ENCODE results near the gene PIK3C2G. TPM values are rescaled to one million over a fixed set of nuclear protein-coding genes. Genes with fewer than 3 reads are reported as not detected.

Gene PIK3C2G
- polyA plus RNA-seq, 2 of the 4 experiments (the other 2 are of a cell fraction) = 0.01 TPM; not detected in 1

DNA sequence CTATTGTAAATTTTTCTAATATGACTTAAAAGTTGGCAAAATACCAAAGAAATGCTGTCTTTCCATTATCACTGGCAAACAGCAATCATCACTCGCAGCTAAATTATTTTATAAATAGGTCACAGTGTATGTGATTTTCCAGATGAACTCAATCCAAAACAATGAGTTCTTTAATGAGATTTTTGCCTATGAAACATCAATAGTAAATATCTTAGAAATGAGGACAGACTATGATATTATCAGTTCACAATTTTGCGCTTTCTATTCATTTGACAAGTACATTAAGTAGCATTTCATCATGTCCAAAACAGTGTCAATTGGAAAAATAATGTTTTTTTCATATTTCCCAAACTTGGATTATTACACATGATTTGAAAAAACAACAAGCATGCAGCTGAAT, 65.7 kb downstream of the PIK3C2G start:
- DNase-seq (ENCODE audit: low read depth in 1 of 2, low spot score in 1 of 2) (no peak), FAIRE-seq (no peak), ATAC-seq (no peak)
- TF ChIP-seq MAZ (IDR thresholded peaks at IDR 0.05; ENCODE audit: borderline replicate concordance, low read depth, low read length) = no peak
- no peak for TF ChIP-seq EP300 (IDR thresholded peaks at IDR 0.05)
- TF ChIP-seq CBX2 (IDR thresholded peaks at IDR 0.05; ENCODE audit: borderline replicate concordance, low read depth) = no peak
- TF ChIP-seq HOXB5 (CRISPR knock-in tag; IDR thresholded peaks at IDR 0.05) = no peak
- TF ChIP-seq CEBPB (IDR thresholded peaks at IDR 0.05) = no peak
- no peak for TF ChIP-seq HOXA7 (CRISPR knock-in tag; IDR thresholded peaks at IDR 0.05)
- TF ChIP-seq EHMT2 (IDR thresholded peaks at IDR 0.05; ENCODE audit: low read depth) = no peak
- TF ChIP-seq CBX8 (IDR thresholded peaks at IDR 0.05) = no peak
- no peak for TF ChIP-seq NR3C1 (IDR thresholded peaks at IDR 0.05)
- TF ChIP-seq RARB (CRISPR knock-in tag; IDR thresholded peaks at IDR 0.05) = no peak
- no peak for TF ChIP-seq FOXS1 (CRISPR knock-in tag; IDR thresholded peaks at IDR 0.05)
- TF ChIP-seq CHD4 (IDR thresholded peaks at IDR 0.05; ENCODE audit: borderline replicate concordance) = no peak
- TF ChIP-seq RAD21 (conservative IDR thresholded peaks at IDR 0.05 in 1 of 2, IDR thresholded peaks at IDR 0.05 in 1 of 2) = no peak
- no peak for TF ChIP-seq RFX5 (IDR thresholded peaks at IDR 0.05)
- TF ChIP-seq NPAS2 (CRISPR knock-in tag; IDR thresholded peaks at IDR 0.05; ENCODE audit: borderline replicate concordance) = no peak
- no peak for TF ChIP-seq HEYL (CRISPR knock-in tag; IDR thresholded peaks at IDR 0.05)
- TF ChIP-seq, protein P1, sequence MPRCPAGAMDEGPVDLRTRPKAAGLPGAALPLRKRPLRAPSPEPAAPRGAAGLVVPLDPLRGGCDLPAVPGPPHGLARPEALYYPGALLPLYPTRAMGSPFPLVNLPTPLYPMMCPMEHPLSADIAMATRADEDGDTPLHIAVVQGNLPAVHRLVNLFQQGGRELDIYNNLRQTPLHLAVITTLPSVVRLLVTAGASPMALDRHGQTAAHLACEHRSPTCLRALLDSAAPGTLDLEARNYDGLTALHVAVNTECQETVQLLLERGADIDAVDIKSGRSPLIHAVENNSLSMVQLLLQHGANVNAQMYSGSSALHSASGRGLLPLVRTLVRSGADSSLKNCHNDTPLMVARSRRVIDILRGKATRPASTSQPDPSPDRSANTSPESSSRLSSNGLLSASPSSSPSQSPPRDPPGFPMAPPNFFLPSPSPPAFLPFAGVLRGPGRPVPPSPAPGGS (IDR thresholded peaks at IDR 0.05) = no peak
- TF ChIP-seq ZNF302 (CRISPR knock-in tag; IDR thresholded peaks at IDR 0.05) = no peak
- TF ChIP-seq USF2 (IDR thresholded peaks at IDR 0.05) = no peak
- no peak for TF ChIP-seq JUNB (IDR thresholded peaks at IDR 0.05)
- WGBS (ENCODE audit: missing lambda C conversion rate) = 68% methylated on average over 2 of the region's 2 CpGs
- no peak overlapping the region for H3K4me2 ChIP-seq
- H3K9me3 ChIP-seq = no peaks in the 10 kb centered on the region
- ChIA-PET CTCF (no interaction called here), POLR2A (no interaction called here)
- no peaks in the 10 kb centered on the region for H3K4me1 ChIP-seq
- H3K27ac ChIP-seq = no peak overlapping the region
- H3K4me3 ChIP-seq = no peak overlapping the region

DNA sequence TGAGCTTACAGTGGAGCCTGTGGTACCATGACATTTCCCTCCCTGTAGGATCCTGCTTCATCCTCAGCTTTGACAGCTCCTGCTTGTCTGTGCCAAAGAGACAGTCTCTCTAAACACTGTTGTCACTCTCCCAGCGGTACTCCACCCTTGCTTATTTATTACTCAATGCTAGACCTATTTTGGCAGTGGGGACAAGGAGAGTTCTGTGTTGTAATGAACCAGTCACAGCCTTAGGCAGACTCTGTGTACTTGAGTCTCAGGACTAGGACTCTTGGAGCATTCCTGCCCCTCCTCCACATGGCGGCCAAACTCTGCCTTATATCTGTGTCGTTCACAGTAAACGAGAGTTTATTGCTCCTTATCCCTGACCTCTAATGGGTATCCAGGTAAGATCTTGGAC, 70.9 kb downstream of the PIK3C2G start:
- no peak overlapping the region for H3K4me3 ChIP-seq
- ChIA-PET CTCF (no interaction called here), POLR2A (no interaction called here)
- FAIRE-seq (no peak), DNase-seq (ENCODE audit: low read depth in 1 of 2, low spot score in 1 of 2) (no peak), ATAC-seq (no peak)
- H3K9me3 ChIP-seq = no peaks in the 10 kb centered on the region
- 67% methylated on average over 4 of the region's 4 CpGs for WGBS (ENCODE audit: missing lambda C conversion rate)
- no peak overlapping the region for H3K27ac ChIP-seq
- no peak overlapping the region for H3K4me2 ChIP-seq
- no peak for TF ChIP-seq CHD2 (IDR thresholded peaks at IDR 0.05; ENCODE audit: low read length, partially characterized antibody)
- no peaks in the 10 kb centered on the region for H3K4me1 ChIP-seq

DNA sequence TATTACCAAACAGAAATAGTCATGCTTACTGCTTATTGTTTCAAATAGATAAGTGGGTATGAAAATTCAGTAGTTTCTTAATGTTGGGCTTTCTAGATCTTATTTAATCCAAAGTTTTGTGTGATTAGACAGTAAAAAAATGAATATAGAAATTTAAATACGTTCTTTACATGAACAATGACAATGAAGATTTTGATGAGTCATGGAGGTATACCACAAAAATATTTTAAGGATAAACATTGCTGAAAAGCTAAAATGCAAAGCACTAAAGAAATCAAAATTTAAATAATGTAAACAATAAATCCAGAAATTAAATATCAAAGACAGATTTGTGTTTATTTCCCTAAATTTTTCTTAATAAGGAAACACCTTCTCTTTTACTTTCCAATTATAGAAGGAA, 78.3 kb downstream of the PIK3C2G start:
- Histone ChIP-seq H3K4me1 (no peaks in the 10 kb centered on the region), H3K9me3 (no peaks in the 10 kb centered on the region), H3K27ac (no peak overlapping the region), H3K4me2 (no peak overlapping the region), H3K4me3 (no peak overlapping the region)
- POLR2A ChIA-PET = no interaction called here
- DNase-seq (ENCODE audit: low read depth in 1 of 2, low spot score in 1 of 2) (no peak), ATAC-seq (no peak), FAIRE-seq (no peak)
- CTCF ChIA-PET = no interaction called here
- 49% methylated on average over 1 of the region's 1 CpG for WGBS (ENCODE audit: missing lambda C conversion rate)
- TF ChIP-seq NFE2L2 (conservative IDR thresholded peaks at IDR 0.05; ENCODE audit: low read length) (peak; percentile 58), MAFK (IDR thresholded peaks at IDR 0.05; ENCODE audit: partially characterized antibody) (peak; percentile 41), HOXB5 (CRISPR knock-in tag; IDR thresholded peaks at IDR 0.05) (no peak), FOXS1 (CRISPR knock-in tag; IDR thresholded peaks at IDR 0.05) (no peak), ESRRA (IDR thresholded peaks at IDR 0.05; ENCODE audit: borderline replicate concordance, low read length) (no peak), FOSL2 (IDR thresholded peaks at IDR 0.05) (no peak), FOSL2 (CRISPR knock-in tag; IDR thresholded peaks at IDR 0.05) (0 out of 2 replicates have a peak, but pooled peaks have one; percentile 23)
- TF ChIP-seq, protein P2, sequence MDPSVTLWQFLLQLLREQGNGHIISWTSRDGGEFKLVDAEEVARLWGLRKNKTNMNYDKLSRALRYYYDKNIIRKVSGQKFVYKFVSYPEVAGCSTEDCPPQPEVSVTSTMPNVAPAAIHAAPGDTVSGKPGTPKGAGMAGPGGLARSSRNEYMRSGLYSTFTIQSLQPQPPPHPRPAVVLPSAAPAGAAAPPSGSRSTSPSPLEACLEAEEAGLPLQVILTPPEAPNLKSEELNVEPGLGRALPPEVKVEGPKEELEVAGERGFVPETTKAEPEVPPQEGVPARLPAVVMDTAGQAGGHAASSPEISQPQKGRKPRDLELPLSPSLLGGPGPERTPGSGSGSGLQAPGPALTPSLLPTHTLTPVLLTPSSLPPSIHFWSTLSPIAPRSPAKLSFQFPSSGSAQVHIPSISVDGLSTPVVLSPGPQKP (IDR thresholded peaks at IDR 0.05; ENCODE audit: low read depth, low read length) = no peak
